PC-9 (cell line): ENCODE results near the gene ABCA6. TPM values are rescaled to one million over a fixed set of nuclear protein-coding genes. Genes with fewer than 3 reads are reported as not detected.

Source experiments
- BruUV-seq: library from RNA; stranded (reverse); fragments of 400-500 nt; replicated peaks from 2 replicates; lab custom pipeline; 2021; lab: Mats Ljungman, UMichigan
- CTCF ChIA-PET: fragments of 300-600 bp; sonication (Branson Sonifier 250); formaldehyde crosslinking; loops from one replicate; lab custom pipeline; 2022; ENCODE audit warnings: antibody characterized with exemption; lab: Charles Lee
- POLR2A ChIA-PET: fragments of 300-600 bp; sonication (Branson Sonifier 250); formaldehyde crosslinking; loops from one replicate; lab custom pipeline; 2022; ENCODE audit warnings: antibody characterized with exemption; ENCODE audit not compliant: unreplicated experiment; lab: Charles Lee
- DNase-seq, 2 experiments: peaks; one replicate each; pipeline versions ENCODE4 v3.0.0 to v3.0.0-alpha.2; 2015 to 2022; ENCODE audit warnings: mixed read lengths in 1 of 2
- H2AFZ ChIP-seq: fragments of 200-600 bp; sonication (generic); 2 replicates; pipeline ENCODE4 v1.8.1; 2017; ENCODE audit warnings: antibody characterized with exemption
- H3F3A ChIP-seq: fragments of 200-600 bp; sonication (generic); 2 replicates; pipeline ENCODE4 v1.8.1; 2017; ENCODE audit warnings: antibody characterized with exemption, mild to moderate bottlenecking, low read depth; ENCODE audit not compliant: insufficient read depth
- H3K27ac ChIP-seq: fragments of 200-600 bp; sonication (generic); 2 replicates; pipeline ENCODE4 v1.6.1; 2016; ENCODE audit warnings: mixed run types
- H3K27me3 ChIP-seq: fragments of 200-600 bp; sonication (generic); 2 replicates; pipeline ENCODE4 v1.6.1; 2016; ENCODE audit warnings: low read depth, mixed run types; ENCODE audit not compliant: insufficient read depth
- H3K36me3 ChIP-seq: fragments of 200-600 bp; sonication (generic); 2 replicates; pipeline ENCODE4 v1.6.1; 2016; ENCODE audit warnings: low read depth, mixed run types
- H3K4me1 ChIP-seq: fragments of 200-600 bp; sonication (generic); replicated peaks from 2 replicates; pipeline ENCODE4 v1.6.1; 2016; ENCODE audit warnings: mixed run types; ENCODE audit not compliant: insufficient read depth
- H3K4me2 ChIP-seq: fragments of 200-600 bp; sonication (generic); 2 replicates; pipeline ENCODE4 v1.6.1; 2017; ENCODE audit warnings: mixed run types
- H3K4me3 ChIP-seq: fragments of 200-600 bp; sonication (generic); 2 replicates; pipeline ENCODE4 v1.6.1; 2016; ENCODE audit warnings: mixed run types
- H3K79me2 ChIP-seq: fragments of 200-600 bp; sonication (generic); 2 replicates; pipeline ENCODE4 v1.6.1; 2017; ENCODE audit warnings: low read depth, mixed run types
- H3K9me2 ChIP-seq: fragments of 200-600 bp; sonication (generic); 2 replicates; pipeline ENCODE4 v1.8.1; 2017; ENCODE audit warnings: mild to moderate bottlenecking; ENCODE audit not compliant: insufficient read depth
- H3K9me3 ChIP-seq: fragments of 200-600 bp; sonication (generic); 2 replicates; pipeline ENCODE4 v1.8.1; 2016; ENCODE audit warnings: low read depth; ENCODE audit not compliant: insufficient read depth
- H4K20me1 ChIP-seq: fragments of 200-600 bp; sonication (generic); 2 replicates; pipeline ENCODE4 v1.8.1; 2017; ENCODE audit not compliant: insufficient read depth
- CTCF ChIP-seq: fragments of 200-600 bp; sonication (generic); conservative IDR thresholded peaks from 2 replicates; pipeline ENCODE4 v1.6.1; 2017; ENCODE audit warnings: mixed run types, antibody characterized with exemption, mild to moderate bottlenecking, moderate library complexity
- EZH2 ChIP-seq: fragments of 200-600 bp; sonication (generic); IDR thresholded peaks from 2 replicates; pipeline ENCODE4 v1.8.0; 2017; ENCODE audit warnings: antibody characterized with exemption, low read depth
- intact Hi-C: fragments of 100-400 bp; cut with micrococcal nuclease; formaldehyde crosslinking; loops from one replicate; pipeline ENCODE4 v1.10.0; 2022; ENCODE audit not compliant: unreplicated experiment
- total RNA-seq: library from RNA; stranded (reverse); gene quantifications from 2 replicates; pipeline ENCODE4 v1.2.3, GENCODE V29; 2021

The ABCA6 gene
- total RNA-seq, 1 experiment from 2014 or later: not detected

DNA sequence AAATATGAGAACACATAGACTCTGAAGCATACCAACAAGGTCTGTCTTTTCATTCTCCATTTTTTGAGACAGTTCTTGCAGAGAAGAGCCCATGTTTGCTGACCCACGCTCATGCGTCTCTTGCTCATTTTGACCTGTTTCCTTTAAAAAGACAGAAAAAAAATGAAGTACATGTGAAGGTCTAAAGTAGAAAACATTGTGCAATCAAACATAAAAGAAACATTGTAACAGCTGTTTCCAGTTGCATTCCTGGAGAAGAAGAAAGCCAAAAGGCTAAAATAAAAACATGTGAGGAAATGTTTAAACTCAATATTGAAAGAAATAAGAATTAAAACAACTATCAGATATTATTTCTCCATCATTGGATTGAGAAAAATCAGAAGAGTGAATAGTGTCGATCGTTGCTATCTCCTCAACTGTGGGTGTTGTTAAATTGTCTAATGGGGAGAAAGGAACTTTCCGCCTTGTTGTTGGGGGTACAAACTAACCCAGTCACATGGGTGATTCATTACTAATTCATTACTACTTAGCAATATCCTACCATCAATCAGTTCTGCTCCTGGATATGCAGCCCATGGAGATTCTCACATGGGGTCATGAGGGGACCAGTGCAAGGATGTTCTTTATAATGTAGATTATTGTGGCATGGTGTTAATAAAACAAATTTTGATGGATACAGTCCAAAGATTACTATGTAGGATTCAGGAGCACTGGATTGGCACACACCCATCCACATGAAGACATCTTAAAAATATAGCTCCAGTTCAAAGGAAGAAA lies 90.5 kb downstream of the ABCA6 start:
- H3K9me3 ChIP-seq: peaks cover 8% of the 10 kb centered on the region
- H3K4me2 ChIP-seq: no peak overlapping the region
- no peaks in the 10 kb centered on the region for H3K79me2 ChIP-seq
- no peak overlapping the region for H3K27ac ChIP-seq
- no peaks in the 10 kb centered on the region for H3K27me3 ChIP-seq
- TF ChIP-seq CTCF (no peak), EZH2 (no peak)
- CTCF ChIA-PET: no interaction called here
- no peak for DNase-seq
- H4K20me1 ChIP-seq: no peaks in the 10 kb centered on the region
- no peak overlapping the region for H2AFZ ChIP-seq
- POLR2A ChIA-PET: no interaction called here
- no peaks in the 10 kb centered on the region for H3K36me3 ChIP-seq
- intact Hi-C loops: no loop called here
- H3K4me1 ChIP-seq: peaks cover 23% of the 10 kb centered on the region
- no TSS peak for BruUV-seq
- no peaks in the 10 kb centered on the region for H3K9me2 ChIP-seq
- peaks cover 20% of the 10 kb centered on the region for H3F3A ChIP-seq
- no peak overlapping the region for H3K4me3 ChIP-seq

- intact Hi-C loops: loop anchor here (10.0 kb wide), 1 partner anchor 166 kb away; no protein-coding TSS in a partner anchor
- H3K4me2 ChIP-seq: no peak overlapping the region
- BruUV-seq: no TSS peak
Measured at GRCh38 chr17:69048634-69049033, 93.1 kb downstream of the ABCA6 start.

More at GRCh38 chr17:69048634-69049033, 93.1 kb downstream of the ABCA6 start:
- DNase-seq: no peak
- H4K20me1 ChIP-seq: no peaks in the 10 kb centered on the region
- no peak overlapping the region for H2AFZ ChIP-seq
- H3K9me3 ChIP-seq: peaks cover 14% of the 10 kb centered on the region
- no peaks in the 10 kb centered on the region; the same call in 1 of the 2 replicates for H3K9me2 ChIP-seq
- no peak overlapping the region for H3K27ac ChIP-seq
- no peak overlapping the region for H3K4me3 ChIP-seq
- H3K27me3 ChIP-seq: no peaks in the 10 kb centered on the region
- TF ChIP-seq EZH2 (no peak), CTCF (no peak)
- H3F3A ChIP-seq: peaks cover 20% of the 10 kb centered on the region
- H3K79me2 ChIP-seq: no peaks in the 10 kb centered on the region
- peaks cover 23% of the 10 kb centered on the region for H3K4me1 ChIP-seq
- H3K36me3 ChIP-seq: no peaks in the 10 kb centered on the region
- ChIA-PET POLR2A (no interaction called here), CTCF (no interaction called here)
